GM10266 (cell line): Measurements from ENCODE around the gene ARHGDIB.

Source experiments
- DNase-seq: peaks from one replicate; pipeline ENCODE4 v3.0.0; 2012; ENCODE audit errors: extremely low spot score
- CTCF ChIP-seq: IDR thresholded peaks from 2 replicates; pipeline ENCODE4 v1.5.1; 2012; ENCODE audit warnings: mild to moderate bottlenecking, low read depth; ENCODE audit not compliant: control insufficient read depth, insufficient read depth; ENCODE audit errors: missing control alignments

ARHGDIB gene

GRCh38 chr12:14903386-14904098 is 57.9 kb downstream of the ARHGDIB start:
- TF ChIP-seq CTCF: no peak
- DNase-seq: no peak

GRCh38 chr12:14902465-14902864 is 58.9 kb downstream of the ARHGDIB start:
- no peak for DNase-seq
- no peak for TF ChIP-seq CTCF

- DNase-seq: no peak
- no peak for TF ChIP-seq CTCF
Observed at GRCh38 chr12:14901228-14901562, 60.2 kb downstream of the ARHGDIB start.

- no peak for DNase-seq
- no peak for TF ChIP-seq CTCF
Observed at GRCh38 chr12:14900521-14901227, 60.7 kb downstream of the ARHGDIB start.

- TF ChIP-seq CTCF: no peak
- DNase-seq: no peak
Observed at GRCh38 chr12:14896521-14897169, 64.8 kb downstream of the ARHGDIB start.

- no peak for TF ChIP-seq CTCF
- no peak for DNase-seq
Observed at GRCh38 chr12:14893506-14894250, 67.7 kb downstream of the ARHGDIB start.
